Activated naive CD8-positive, alpha-beta T cell treated with anti-CD3 and anti-CD28 coated beads, Interleukin-2, amount 10 ng/mL, durations not matched to agents 7 days and 5 days (primary cell): ENCODE measurements around the gene KCNMB2. TPM values are rescaled to one million over a fixed set of nuclear protein-coding genes. Genes with fewer than 3 reads are reported as not detected.
"Not testable (repeated sequence)": the region's sequence is repeated elsewhere in the genome, so short reads cannot be mapped to it uniquely, and the experiment has no call there.

Experiments used
- ATAC-seq: fragments of 150-1000 bp; cut with Tn5 transposase; one replicate; pipeline ENCODE4 v1.10.0; 2021; ENCODE audit warnings: low read depth, moderate library complexity
- POLR2A ChIA-PET: fragments of 350-600 bp; sonication (Branson Sonifier 250); formaldehyde crosslinking; loops from one replicate; lab custom pipeline; 2021; ENCODE audit warnings: antibody characterized with exemption; lab: Charles Lee
- DNase-seq: peaks from one replicate; pipeline ENCODE4 v3.0.0; 2021
- H3K27ac Mint-ChIP-seq: one replicate; pipeline ENCODE4 v1.8.0; 2022; ENCODE audit warnings: mild to moderate bottlenecking, mixed read lengths
- H3K27me3 Mint-ChIP-seq: one replicate; pipeline ENCODE4 v1.8.0; 2022; ENCODE audit warnings: mild to moderate bottlenecking, moderate library complexity, mixed read lengths
- H3K36me3 Mint-ChIP-seq: one replicate; pipeline ENCODE4 v1.8.0; 2021; ENCODE audit warnings: mild to moderate bottlenecking, mixed read lengths
- H3K4me1 Mint-ChIP-seq: one replicate; pipeline ENCODE4 v1.8.0; 2021; ENCODE audit warnings: mixed read lengths
- H3K4me3 Mint-ChIP-seq: one replicate; pipeline ENCODE4 v1.8.0; 2022; ENCODE audit warnings: mild to moderate bottlenecking, moderate library complexity, mixed read lengths
- H3K9me3 Mint-ChIP-seq: one replicate; pipeline ENCODE4 v1.8.0; 2021; ENCODE audit warnings: mixed read lengths
- total RNA-seq, 2 experiments: library from RNA; stranded (reverse); gene quantifications; one replicate each; pipeline ENCODE4 v1.2.3, GENCODE V29; 2021

The KCNMB2 gene
- total RNA-seq, 2 experiments from 2014 or later, result not detected

DNA sequence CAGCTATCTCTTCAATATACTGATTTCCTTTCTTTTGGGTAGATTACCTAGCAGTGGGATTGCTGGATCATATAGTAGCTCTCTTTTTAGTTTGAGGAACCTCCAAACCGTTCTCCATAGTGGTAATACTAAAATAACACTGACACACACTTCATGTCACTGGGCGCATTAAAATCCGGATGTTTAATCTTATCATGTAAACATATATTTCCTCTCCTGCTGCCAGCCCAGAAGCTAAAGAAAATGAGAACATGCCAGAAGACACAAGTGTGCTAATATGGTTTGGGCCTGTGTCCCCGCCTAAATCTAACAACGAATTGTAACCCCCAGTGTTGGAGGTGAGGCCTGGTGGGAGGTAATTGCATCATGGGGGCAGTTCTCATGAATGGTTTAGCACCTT lies 23.6 kb upstream of the KCNMB2 start:
- POLR2A ChIA-PET, result no interaction called here
- Mint-ChIP-seq H3K27ac (no peak overlapping the region), H3K4me1 (no peaks in the 10 kb centered on the region), H3K4me3 (no peak overlapping the region), H3K27me3 (peaks cover 2% of the 10 kb centered on the region), H3K9me3 (no peaks in the 10 kb centered on the region), H3K36me3 (no peaks in the 10 kb centered on the region)
- no peak for ATAC-seq
- DNase-seq, result no peak

DNA sequence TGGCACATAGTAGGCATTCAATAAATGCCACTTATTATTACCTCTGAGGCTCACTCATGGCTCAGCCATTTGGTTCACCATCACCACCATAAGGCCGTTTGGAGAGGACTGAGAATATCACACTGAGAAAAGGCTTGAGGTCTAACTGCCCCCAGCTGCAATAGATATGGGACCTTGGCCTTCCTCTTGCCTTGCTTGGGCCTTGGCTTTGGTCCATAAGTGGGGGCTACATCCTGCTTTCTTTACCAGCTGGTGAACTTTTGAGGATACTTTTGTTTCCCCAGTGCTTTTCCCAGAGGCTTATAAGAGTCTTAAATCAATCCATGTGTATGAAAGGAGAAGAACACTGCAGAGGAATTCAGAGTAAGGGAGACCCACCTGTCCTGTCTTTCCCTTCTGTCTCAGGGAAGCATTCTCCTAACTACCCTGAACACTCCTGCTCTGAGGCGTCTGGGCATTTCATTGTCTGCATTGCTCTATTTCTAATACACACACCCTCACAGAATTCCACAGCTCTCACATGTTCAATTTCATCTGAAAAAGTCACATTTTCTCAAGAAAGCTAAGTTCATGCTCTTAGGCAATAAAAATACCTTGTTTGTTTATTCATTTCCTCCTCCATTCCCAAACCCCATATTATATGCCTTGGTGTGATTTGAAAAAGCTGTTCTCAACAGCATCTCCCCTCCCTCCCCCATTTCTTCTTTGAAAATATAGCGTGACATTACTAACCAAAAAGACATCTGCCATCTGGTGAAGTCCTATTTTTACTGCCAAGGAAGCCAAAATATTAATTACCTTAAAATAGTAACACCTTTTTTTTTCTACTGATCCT lies 22.5 kb upstream of the KCNMB2 start:
- POLR2A ChIA-PET, result no interaction called here
- no peaks in the 10 kb centered on the region for H3K36me3 Mint-ChIP-seq
- DNase-seq (no peak), ATAC-seq (no peak)
- H3K27ac Mint-ChIP-seq, result no peak overlapping the region
- H3K4me1 Mint-ChIP-seq, result no peaks in the 10 kb centered on the region
- no peak overlapping the region for H3K4me3 Mint-ChIP-seq
- H3K27me3 Mint-ChIP-seq, result peaks cover 2% of the 10 kb centered on the region
- no peaks in the 10 kb centered on the region for H3K9me3 Mint-ChIP-seq

DNA sequence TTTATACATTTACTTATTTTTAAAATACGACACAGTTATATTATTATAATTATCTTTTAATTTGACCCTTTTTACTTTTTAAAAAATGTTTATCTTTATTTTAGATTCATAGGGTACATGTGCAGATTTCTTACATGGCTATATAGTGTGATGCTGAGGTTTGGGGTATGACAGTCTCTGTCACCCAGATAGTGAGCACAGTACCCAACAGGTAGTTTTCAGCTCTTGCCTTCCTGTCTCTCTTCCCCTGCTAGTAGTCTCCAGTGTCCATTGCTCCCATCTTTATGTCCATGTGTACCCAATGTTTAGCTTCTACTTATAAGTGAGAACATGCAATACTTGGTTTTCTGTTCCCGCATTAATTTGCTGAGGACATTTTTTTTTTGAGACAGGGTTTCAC lies 21.8 kb upstream of the KCNMB2 start:
- no peak for DNase-seq
- H3K27me3 Mint-ChIP-seq, result peaks cover 2% of the 10 kb centered on the region
- POLR2A ChIA-PET, result no interaction called here
- ATAC-seq, result no peak
- no peaks in the 10 kb centered on the region for H3K9me3 Mint-ChIP-seq
- no peak overlapping the region for H3K4me3 Mint-ChIP-seq
- H3K4me1 Mint-ChIP-seq, result no peaks in the 10 kb centered on the region
- no peaks in the 10 kb centered on the region for H3K36me3 Mint-ChIP-seq
- no peak overlapping the region for H3K27ac Mint-ChIP-seq

DNA sequence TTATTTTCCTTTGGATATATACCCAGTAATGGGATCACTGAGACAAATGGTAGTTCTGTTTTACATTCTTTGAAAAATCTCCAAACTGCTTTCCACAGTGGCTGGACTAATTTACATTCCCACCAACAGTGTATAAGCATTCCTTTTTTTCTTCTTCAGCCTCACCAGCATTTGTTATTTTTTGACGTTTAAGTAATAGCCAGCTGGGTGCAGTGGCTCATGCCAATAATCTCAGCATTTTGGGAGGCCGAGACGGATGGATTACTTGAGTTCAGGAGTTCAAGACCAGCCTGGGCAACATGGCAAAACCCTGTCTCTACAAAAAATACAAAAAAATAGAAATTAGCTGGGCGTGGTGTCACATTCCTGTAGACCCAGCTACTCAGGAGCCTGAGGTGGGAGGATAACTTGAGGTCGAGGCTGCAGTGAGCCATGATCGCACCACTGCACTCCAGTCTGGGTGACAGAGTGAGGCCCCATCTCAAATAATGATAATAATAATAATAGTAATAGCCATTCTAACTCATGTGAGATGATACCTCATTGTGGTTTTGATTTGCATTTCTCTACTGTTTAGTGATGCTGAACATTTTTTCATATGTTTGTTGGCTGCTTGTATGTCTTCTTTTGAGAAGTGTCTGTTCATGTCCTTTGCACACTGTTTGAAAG lies 21.0 kb upstream of the KCNMB2 start:
- not testable (repeated sequence) for H3K4me1 Mint-ChIP-seq, DNase-seq, ATAC-seq

DNA sequence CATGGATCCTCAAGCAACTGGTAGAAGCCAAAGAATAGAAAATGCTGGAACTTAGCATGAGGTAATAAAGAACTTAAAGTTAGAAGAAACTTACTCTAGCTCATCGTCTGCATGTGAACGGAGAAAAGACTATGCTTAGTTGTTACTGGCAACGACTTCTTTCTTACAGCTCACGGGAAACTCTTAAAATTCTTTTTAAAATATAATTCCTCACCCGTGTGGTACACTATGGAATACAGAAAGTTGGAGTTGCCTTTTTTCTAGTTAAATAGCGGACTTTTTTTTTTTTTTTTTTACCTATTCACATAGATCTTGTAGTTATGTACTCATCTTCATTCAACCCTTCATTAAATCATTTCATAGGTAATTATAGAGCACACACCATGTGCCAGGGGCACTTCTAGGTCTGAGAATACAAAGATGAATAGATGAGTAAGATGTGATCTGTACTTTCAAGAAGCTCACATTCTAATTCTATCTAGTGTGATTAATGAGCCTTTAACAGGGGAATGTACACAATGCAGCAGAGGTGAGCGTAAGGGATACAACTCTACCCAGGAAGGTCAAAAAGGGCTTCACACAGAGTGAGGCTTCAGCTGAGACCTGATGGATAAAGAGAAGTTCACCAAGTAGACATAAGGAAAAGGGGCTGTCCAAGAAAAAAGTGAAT lies 18.4 kb upstream of the KCNMB2 start:
- Mint-ChIP-seq H3K4me1 (no peaks in the 10 kb centered on the region), H3K4me3 (no peak overlapping the region), H3K27me3 (peaks cover 2% of the 10 kb centered on the region), H3K9me3 (no peaks in the 10 kb centered on the region), H3K36me3 (no peaks in the 10 kb centered on the region), H3K27ac (no peak overlapping the region)
- POLR2A ChIA-PET, result no interaction called here
- ATAC-seq (no peak), DNase-seq (no peak)

More for the DNA sequence above, 21.0 kb upstream of the KCNMB2 start:
- H3K9me3 Mint-ChIP-seq, H3K4me3 Mint-ChIP-seq, H3K27ac Mint-ChIP-seq, H3K27me3 Mint-ChIP-seq, H3K36me3 Mint-ChIP-seq, POLR2A ChIA-PET: not testable (repeated sequence)

DNA sequence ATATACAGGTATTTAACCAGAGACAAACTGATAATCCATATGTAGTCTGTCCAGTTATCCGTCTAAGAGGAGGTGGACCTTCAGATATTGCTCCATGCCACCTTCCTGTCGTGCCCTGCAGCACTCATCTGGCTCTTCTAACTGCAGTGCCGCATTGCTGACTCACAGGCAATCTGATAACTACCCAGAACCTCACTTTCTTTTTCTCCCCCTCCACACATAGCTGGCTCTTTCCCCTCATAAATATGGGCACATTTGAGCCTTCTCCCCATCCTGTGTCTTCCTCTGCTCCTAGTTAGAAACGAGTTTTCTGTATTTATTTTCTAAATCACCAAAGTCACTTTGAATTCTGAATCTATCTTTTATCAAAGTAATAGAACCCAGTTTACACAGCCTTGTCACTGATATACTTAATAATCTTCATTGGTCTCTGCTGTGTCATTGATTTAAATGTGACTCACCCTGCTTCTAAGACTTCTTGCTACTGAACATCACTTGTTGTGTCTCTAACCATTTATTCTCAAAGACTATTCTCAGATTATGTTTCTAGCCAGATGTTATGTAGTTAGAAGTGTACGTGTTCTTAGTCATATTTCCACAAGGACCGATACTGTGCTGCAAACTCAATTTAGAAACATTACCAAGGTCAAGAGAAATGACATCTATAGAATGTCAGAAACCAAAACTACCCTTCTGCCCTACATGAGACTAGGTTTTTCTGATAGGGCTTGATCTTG lies 17.4 kb upstream of the KCNMB2 start:
- POLR2A ChIA-PET, result no interaction called here
- Mint-ChIP-seq H3K9me3 (no peaks in the 10 kb centered on the region), H3K27ac (no peak overlapping the region)

DNA sequence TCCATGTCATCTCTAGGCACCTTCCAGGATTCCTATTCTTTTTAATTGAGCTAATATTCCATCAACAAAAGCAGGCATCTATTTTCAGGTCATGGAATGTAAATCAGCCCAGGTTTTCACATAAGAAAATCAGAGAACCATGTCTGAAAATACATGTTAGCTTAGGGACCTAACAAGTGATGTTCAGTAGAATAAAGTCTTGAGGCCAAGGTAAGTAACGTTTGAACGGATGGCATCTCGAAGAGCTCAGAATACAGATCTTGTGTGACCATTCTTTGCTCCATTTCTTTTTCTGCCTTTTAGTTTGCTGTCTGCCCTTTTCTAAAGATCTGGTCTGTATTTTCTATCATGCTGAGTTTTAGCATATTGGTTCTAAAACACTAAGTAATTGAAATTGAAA lies 16.5 kb upstream of the KCNMB2 start:
- no peaks in the 10 kb centered on the region for H3K4me1 Mint-ChIP-seq
- H3K27ac Mint-ChIP-seq, result no peak overlapping the region
- POLR2A ChIA-PET, result no interaction called here
- no peak overlapping the region for H3K4me3 Mint-ChIP-seq
- ATAC-seq (no peak), DNase-seq (no peak)
- no peaks in the 10 kb centered on the region for H3K36me3 Mint-ChIP-seq
- no peaks in the 10 kb centered on the region for H3K9me3 Mint-ChIP-seq
- peaks cover 2% of the 10 kb centered on the region for H3K27me3 Mint-ChIP-seq

More for the DNA sequence above, 17.4 kb upstream of the KCNMB2 start:
- no peaks in the 10 kb centered on the region for H3K36me3 Mint-ChIP-seq
- DNase-seq, result no peak
- no peak overlapping the region for H3K4me3 Mint-ChIP-seq
- ATAC-seq, result no peak
- H3K4me1 Mint-ChIP-seq, result no peaks in the 10 kb centered on the region
- peaks cover 2% of the 10 kb centered on the region for H3K27me3 Mint-ChIP-seq

DNA sequence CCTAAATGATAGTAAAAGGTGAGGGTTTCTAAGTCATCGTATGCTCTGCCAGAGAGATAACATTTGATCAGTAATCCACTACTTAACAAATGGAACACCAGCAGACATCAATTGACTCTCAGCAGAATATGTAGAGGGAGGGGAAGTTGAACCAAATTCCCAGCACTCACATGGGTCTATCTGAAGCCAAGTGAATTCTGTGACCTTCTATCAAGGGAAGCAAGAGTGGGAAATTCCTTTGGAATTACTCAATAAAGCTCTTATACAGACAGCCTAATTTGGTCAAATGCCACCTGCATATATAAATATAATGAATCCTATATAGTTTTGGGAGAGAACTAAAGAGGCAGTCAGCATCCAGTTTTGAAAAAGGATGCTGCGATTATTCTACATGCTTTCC lies 15.8 kb upstream of the KCNMB2 start:
- Mint-ChIP-seq H3K36me3 (no peaks in the 10 kb centered on the region), H3K27ac (no peak overlapping the region), H3K27me3 (peaks cover 2% of the 10 kb centered on the region), H3K4me1 (no peaks in the 10 kb centered on the region), H3K4me3 (no peak overlapping the region), H3K9me3 (no peaks in the 10 kb centered on the region)
- ATAC-seq (no peak), DNase-seq (no peak)
- POLR2A ChIA-PET, result no interaction called here

DNA sequence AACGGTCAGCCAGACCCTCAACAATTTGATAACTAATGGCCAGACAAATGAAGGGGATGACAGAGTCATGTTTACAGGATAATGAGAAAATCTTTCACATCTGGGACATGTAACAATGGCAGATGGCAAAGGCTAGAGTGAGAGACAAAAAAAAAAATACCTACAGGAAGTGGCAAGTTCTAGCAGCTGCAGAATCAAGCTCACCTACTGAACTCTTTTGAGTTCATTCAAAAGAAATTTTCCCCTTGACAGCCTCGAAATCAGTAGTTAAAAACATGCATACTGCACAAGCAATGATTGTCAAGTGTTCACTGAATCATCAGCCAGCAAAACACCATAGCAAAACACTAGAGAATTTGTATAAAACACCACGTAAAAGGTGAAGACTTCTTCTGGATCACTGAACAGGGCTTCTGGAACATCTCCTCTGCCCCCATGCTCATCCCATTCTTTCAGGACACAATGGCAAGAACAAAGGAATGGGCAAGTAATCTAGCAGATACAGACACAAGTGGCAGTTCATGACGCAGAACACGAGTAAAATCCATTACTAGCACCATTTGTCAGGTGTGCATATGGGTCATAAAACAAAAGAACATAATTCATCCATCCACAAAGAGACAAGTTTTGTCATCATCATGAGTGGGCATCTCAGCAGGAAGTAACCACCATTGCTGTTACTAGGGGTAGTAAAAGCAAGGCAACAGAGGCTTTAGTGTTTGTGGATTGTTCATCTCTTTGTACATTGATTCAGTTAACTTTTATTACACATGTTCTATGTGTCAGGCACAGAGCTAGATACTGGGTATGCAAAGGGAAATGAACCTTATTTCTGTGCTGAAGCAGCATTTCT lies 13.8 kb upstream of the KCNMB2 start:
- no peaks in the 10 kb centered on the region for H3K36me3 Mint-ChIP-seq
- no peak overlapping the region for H3K27ac Mint-ChIP-seq
- H3K27me3 Mint-ChIP-seq, result no peaks in the 10 kb centered on the region
- POLR2A ChIA-PET, result no interaction called here
- H3K9me3 Mint-ChIP-seq, result no peaks in the 10 kb centered on the region
- H3K4me3 Mint-ChIP-seq, result no peak overlapping the region
- no peaks in the 10 kb centered on the region for H3K4me1 Mint-ChIP-seq
- no peak for DNase-seq
- no peak for ATAC-seq

DNA sequence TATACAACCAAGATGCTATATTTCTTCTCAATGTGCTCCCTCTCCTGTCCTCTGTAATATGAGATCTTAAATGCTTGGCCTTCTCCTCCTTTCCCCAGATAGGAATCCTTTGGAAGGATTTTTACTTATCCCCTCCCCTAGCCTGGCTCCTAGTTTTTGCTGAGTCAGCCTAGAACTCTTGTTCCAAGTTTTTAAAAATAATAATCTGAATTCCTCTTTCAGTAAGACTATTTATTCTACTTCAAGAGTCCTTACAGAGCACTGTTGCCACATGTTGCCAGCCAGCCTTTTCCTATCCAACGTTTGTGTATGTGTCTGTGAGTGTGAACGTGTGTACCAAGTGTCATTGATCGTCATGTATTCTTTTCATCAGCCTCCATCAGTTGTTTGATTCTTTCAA lies 11.0 kb upstream of the KCNMB2 start:
- no peaks in the 10 kb centered on the region for H3K9me3 Mint-ChIP-seq
- H3K27me3 Mint-ChIP-seq, result no peaks in the 10 kb centered on the region
- H3K27ac Mint-ChIP-seq, result no peak overlapping the region
- H3K4me1 Mint-ChIP-seq, result no peaks in the 10 kb centered on the region
- no peak for DNase-seq
- ATAC-seq, result no peak
- H3K36me3 Mint-ChIP-seq, result no peaks in the 10 kb centered on the region
- POLR2A ChIA-PET, result no interaction called here
- H3K4me3 Mint-ChIP-seq, result no peak overlapping the region

DNA sequence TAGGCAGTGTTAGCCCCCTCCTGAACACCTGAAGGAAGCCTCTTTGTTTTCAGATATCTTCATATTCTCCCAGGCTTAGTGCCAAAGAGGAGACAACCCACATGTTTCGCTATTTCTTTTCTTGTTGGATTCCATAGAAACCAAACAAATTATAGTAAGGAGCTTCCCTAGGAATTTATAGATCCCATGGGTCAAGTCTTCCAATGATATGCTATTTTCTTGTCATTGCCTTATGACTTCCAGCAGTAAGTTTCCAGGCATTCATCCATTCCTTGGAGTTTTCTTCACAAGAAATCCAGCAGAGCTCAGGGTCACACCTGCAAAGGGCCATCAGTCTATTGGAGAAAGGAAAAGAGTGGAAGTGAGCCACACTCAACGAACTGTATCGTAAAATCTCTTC lies 9.9 kb upstream of the KCNMB2 start:
- H3K27me3 Mint-ChIP-seq, result no peaks in the 10 kb centered on the region
- no peak for DNase-seq
- no peaks in the 10 kb centered on the region for H3K9me3 Mint-ChIP-seq
- POLR2A ChIA-PET, result no interaction called here
- no peak overlapping the region for H3K4me3 Mint-ChIP-seq
- no peaks in the 10 kb centered on the region for H3K4me1 Mint-ChIP-seq
- H3K36me3 Mint-ChIP-seq, result no peaks in the 10 kb centered on the region
- ATAC-seq, result no peak
- no peak overlapping the region for H3K27ac Mint-ChIP-seq

DNA sequence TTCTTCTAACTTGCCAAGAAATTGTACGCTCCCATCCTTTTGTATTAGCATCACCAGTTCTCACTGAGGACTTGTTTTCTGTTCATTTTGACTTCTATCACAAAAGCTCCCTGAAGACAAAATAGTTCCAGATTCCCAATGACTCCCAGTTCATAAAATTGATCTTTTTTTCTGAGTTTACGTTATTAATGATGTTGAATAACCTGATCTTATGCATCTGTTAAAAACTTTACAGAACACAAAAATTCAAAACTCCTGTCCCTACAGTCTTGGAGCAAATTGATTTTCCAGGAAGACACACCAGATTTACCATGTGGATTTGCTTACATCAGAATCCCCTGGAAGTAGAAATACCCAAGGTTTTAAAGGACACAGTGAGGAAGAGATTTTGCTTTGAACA lies 8.3 kb upstream of the KCNMB2 start:
- no peaks in the 10 kb centered on the region for H3K27me3 Mint-ChIP-seq

More for the DNA sequence above, 8.3 kb upstream of the KCNMB2 start:
- Mint-ChIP-seq H3K4me1 (no peaks in the 10 kb centered on the region), H3K36me3 (no peaks in the 10 kb centered on the region), H3K4me3 (no peak overlapping the region), H3K9me3 (peaks cover 2% of the 10 kb centered on the region), H3K27ac (no peak overlapping the region)
- POLR2A ChIA-PET, result no interaction called here
- ATAC-seq (no peak), DNase-seq (no peak)
